Activated T-cell treated with anti-CD3 and anti-CD28 coated beads, Interleukin-2, amount 50 U/mL, for 24 hours (primary cell): ENCODE measurements around the gene CDC42BPB.

Experiments
- DNase-seq: peaks from one replicate; pipeline ENCODE4 v3.0.0-alpha.2; 2020
- H3K27ac Mint-ChIP-seq: 2 replicates; pipeline ENCODE4 v1.8.0; 2020; ENCODE audit warnings: mild to moderate bottlenecking, mixed read lengths
- H3K27me3 Mint-ChIP-seq: 2 replicates; pipeline ENCODE4 v1.8.0; 2020; ENCODE audit warnings: mixed read lengths
- H3K36me3 Mint-ChIP-seq: 2 replicates; pipeline ENCODE4 v1.8.0; 2020; ENCODE audit warnings: low read depth, mixed read lengths
- H3K4me1 Mint-ChIP-seq: 2 replicates; pipeline ENCODE4 v1.8.0; 2020; ENCODE audit warnings: low read depth, mixed read lengths
- H3K4me3 Mint-ChIP-seq: 2 replicates; pipeline ENCODE4 v1.8.0; 2020; ENCODE audit warnings: mild to moderate bottlenecking, moderate library complexity, mixed read lengths
- H3K9me3 Mint-ChIP-seq: 2 replicates; pipeline ENCODE4 v1.8.0; 2020; ENCODE audit warnings: mixed read lengths

CDC42BPB gene

GRCh38 chr14:102971836-102972606, 85.3 kb downstream of the CDC42BPB start:
- H3K9me3 Mint-ChIP-seq, result no peaks in the 10 kb centered on the region
- no peak for DNase-seq
- H3K27ac Mint-ChIP-seq, result no peak overlapping the region
- peaks cover 2% of the 10 kb centered on the region for H3K4me1 Mint-ChIP-seq
- no peaks in the 10 kb centered on the region for H3K27me3 Mint-ChIP-seq
- H3K36me3 Mint-ChIP-seq, result peaks cover 5% of the 10 kb centered on the region
- no peak overlapping the region for H3K4me3 Mint-ChIP-seq

DNA sequence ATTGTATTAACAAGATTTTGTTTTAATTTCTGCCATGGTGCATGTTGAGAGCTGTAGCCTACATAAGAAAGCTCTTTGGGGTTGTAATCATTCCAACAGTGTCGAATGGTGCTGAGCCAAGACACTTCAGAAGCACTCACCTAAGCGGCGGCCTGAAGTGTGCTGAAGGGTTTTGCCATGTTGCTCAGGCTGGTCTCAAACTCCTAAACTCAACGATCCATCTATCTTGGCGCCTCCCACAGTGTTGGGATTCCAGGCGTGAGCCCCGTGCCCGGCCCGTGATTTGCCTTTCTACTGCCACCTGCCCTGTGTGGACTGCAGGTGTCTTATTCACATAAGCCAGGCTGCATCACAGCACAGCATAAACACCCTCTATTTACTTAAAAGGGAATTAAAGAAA, 86.0 kb downstream of the CDC42BPB start:
- Mint-ChIP-seq H3K4me1 (peaks cover 2% of the 10 kb centered on the region), H3K4me3 (no peak overlapping the region), H3K9me3 (no peaks in the 10 kb centered on the region), H3K27me3 (no peaks in the 10 kb centered on the region), H3K27ac (no peak overlapping the region), H3K36me3 (peaks cover 5% of the 10 kb centered on the region)
- DNase-seq, result no peak

- no peak for DNase-seq
- H3K9me3 Mint-ChIP-seq, result no peaks in the 10 kb centered on the region
- H3K27ac Mint-ChIP-seq, result no peak overlapping the region
- H3K4me3 Mint-ChIP-seq, result no peak overlapping the region
- peaks cover 6% of the 10 kb centered on the region for H3K36me3 Mint-ChIP-seq
- H3K27me3 Mint-ChIP-seq, result no peaks in the 10 kb centered on the region
- peaks cover 2% of the 10 kb centered on the region for H3K4me1 Mint-ChIP-seq
Observed at GRCh38 chr14:102970496-102970895, 86.9 kb downstream of the CDC42BPB start.

DNA sequence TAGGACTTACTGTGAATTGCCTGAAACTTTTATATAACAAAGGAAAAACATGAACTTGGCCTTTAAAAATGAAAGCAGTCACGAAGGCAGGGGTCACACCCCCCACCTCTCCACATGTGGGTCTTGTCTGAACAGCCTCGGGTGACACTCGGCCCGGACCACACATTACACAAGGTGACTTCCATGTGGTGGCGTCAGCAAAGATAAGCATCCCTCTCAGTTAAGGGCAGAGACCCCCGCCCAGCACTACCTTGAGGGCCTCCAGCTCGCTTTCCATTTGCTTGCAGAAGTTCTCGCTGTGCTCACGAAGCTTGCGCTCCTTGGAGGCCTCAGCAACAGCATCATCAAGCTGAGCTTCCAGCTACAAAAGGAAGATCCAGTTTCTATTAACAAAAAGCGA, 87.4 kb downstream of the CDC42BPB start:
- Mint-ChIP-seq H3K27me3 (no peaks in the 10 kb centered on the region), H3K9me3 (no peaks in the 10 kb centered on the region), H3K27ac (no peak overlapping the region), H3K4me1 (peaks cover 2% of the 10 kb centered on the region), H3K4me3 (no peak overlapping the region), H3K36me3 (peaks cover 6% of the 10 kb centered on the region)
- DNase-seq, result no peak

DNA sequence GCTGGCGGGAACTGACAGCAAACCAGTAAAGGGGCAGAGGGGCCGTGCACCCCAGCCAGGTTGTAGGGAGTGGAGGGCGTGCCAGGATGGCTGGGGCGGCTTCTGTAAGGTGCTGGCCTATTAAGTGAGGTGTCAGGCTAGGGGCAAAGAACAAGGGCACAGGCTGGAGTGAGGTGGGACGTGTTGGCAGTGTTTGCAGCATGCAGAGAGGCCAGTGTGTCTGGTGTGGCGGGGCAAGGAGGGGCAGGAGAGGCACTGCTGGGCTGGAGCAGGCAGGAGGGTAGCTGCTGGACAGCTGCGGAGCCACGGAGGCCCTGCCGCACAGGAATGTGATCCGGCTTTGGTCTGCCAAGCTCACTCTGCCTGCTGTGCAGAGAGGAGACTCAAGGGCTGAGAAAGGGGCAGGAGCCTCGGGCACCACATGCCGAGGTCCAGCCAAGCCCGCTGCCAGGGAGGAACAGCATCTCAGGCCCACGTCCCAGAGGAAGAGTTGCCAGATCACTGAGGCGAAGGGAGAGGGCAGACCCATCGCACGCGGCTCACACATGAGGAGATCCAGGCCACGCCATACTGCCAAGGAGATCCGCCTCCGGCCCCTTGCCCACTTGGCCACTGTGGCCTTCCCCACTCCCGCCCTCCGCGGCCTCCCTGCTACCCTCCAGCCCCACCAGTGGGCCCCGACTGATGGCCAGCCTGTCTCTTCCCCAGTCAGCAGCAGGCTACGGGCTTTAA, 88.1 kb downstream of the CDC42BPB start:
- peaks cover 2% of the 10 kb centered on the region for H3K4me1 Mint-ChIP-seq
- DNase-seq, result no peak
- H3K27ac Mint-ChIP-seq, result no peak overlapping the region
- no peaks in the 10 kb centered on the region for H3K9me3 Mint-ChIP-seq
- H3K4me3 Mint-ChIP-seq, result no peak overlapping the region
- H3K27me3 Mint-ChIP-seq, result no peaks in the 10 kb centered on the region
- peaks cover 6% of the 10 kb centered on the region for H3K36me3 Mint-ChIP-seq

GRCh38 chr14:102968306-102968705, 89.0 kb downstream of the CDC42BPB start:
- peaks cover 2% of the 10 kb centered on the region for H3K4me1 Mint-ChIP-seq
- H3K36me3 Mint-ChIP-seq, result peaks cover 6% of the 10 kb centered on the region
- H3K9me3 Mint-ChIP-seq, result no peaks in the 10 kb centered on the region
- no peak overlapping the region for H3K27ac Mint-ChIP-seq
- H3K27me3 Mint-ChIP-seq, result no peaks in the 10 kb centered on the region
- H3K4me3 Mint-ChIP-seq, result no peak overlapping the region
- no peak for DNase-seq

DNA sequence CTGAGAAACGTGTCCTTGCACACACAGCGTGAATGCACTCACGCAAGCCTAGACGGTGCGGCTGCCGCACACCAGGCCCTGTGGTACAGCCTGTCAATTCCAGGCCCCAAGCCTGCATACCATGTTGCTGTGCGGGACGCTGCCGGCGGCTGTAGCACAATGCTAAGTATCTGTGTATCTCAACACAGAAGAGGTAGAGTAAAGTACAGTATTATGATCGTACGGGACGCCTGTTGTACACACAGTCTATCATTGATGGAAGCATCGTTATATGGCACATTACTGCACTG, 89.9 kb downstream of the CDC42BPB start:
- Mint-ChIP-seq H3K27me3 (no peaks in the 10 kb centered on the region), H3K36me3 (peaks cover 6% of the 10 kb centered on the region), H3K9me3 (no peaks in the 10 kb centered on the region), H3K4me3 (no peak overlapping the region), H3K4me1 (no peaks in the 10 kb centered on the region), H3K27ac (no peak overlapping the region)
- DNase-seq, result no peak

- Mint-ChIP-seq H3K27ac (no peak overlapping the region), H3K4me3 (no peak overlapping the region)
Observed at GRCh38 chr14:102966681-102967505, 90.5 kb downstream of the CDC42BPB start.

GRCh38 chr14:102965971-102966655, 91.2 kb downstream of the CDC42BPB start:
- H3K4me1 Mint-ChIP-seq, result no peaks in the 10 kb centered on the region
- no peak overlapping the region for H3K27ac Mint-ChIP-seq
- no peak overlapping the region for H3K4me3 Mint-ChIP-seq
- H3K9me3 Mint-ChIP-seq, result no peaks in the 10 kb centered on the region
- DNase-seq, result no peak
- H3K27me3 Mint-ChIP-seq, result no peaks in the 10 kb centered on the region
- H3K36me3 Mint-ChIP-seq, result peaks cover 6% of the 10 kb centered on the region

More at GRCh38 chr14:102966681-102967505, 90.5 kb downstream of the CDC42BPB start:
- Mint-ChIP-seq H3K27me3 (no peaks in the 10 kb centered on the region), H3K4me1 (no peaks in the 10 kb centered on the region), H3K36me3 (peaks cover 6% of the 10 kb centered on the region), H3K9me3 (no peaks in the 10 kb centered on the region)
- no peak for DNase-seq

GRCh38 chr14:102965282-102965681, 92.1 kb downstream of the CDC42BPB start:
- DNase-seq, result no peak
- H3K27ac Mint-ChIP-seq, result no peak overlapping the region
- H3K9me3 Mint-ChIP-seq, result no peaks in the 10 kb centered on the region
- no peaks in the 10 kb centered on the region for H3K4me1 Mint-ChIP-seq
- H3K36me3 Mint-ChIP-seq, result peaks cover 6% of the 10 kb centered on the region
- H3K4me3 Mint-ChIP-seq, result no peak overlapping the region
- H3K27me3 Mint-ChIP-seq, result no peaks in the 10 kb centered on the region

DNA sequence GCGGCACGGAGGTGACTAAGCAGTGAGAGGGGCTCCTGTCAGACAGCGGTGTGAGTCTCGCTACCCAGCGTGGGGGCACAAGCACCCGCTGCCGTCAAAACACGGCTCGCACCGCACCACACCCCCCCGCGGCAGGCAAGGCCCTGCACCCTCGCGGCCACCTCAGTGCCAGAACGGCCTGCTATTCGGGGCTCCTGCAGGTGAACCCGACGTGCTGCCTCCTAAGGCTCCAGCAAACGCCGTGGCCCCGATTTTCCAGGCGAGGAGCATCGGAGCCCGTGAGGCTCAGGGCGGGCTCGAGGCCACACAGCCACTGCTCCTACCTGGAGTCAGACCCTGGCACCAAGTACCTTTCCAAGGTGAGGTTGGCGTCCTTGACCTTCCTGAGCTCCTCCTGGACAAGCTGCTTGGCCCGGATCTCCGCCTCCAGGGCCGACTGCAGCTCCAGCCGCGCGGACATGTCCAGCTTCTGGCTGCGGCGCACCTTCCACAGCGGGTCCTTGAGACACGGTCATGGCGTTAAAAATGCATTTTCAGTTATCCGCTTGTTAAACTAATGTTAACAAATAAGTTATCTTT, 93.1 kb downstream of the CDC42BPB start:
- H3K4me1 Mint-ChIP-seq, result no peaks in the 10 kb centered on the region
- no peak for DNase-seq
- peaks cover 9% of the 10 kb centered on the region for H3K36me3 Mint-ChIP-seq
- no peaks in the 10 kb centered on the region for H3K9me3 Mint-ChIP-seq
- H3K27ac Mint-ChIP-seq, result no peak overlapping the region
- no peak overlapping the region for H3K4me3 Mint-ChIP-seq
- no peaks in the 10 kb centered on the region for H3K27me3 Mint-ChIP-seq

GRCh38 chr14:102962111-102962627, 95.2 kb downstream of the CDC42BPB start:
- Mint-ChIP-seq H3K4me3 (no peak overlapping the region), H3K27me3 (no peaks in the 10 kb centered on the region), H3K4me1 (no peaks in the 10 kb centered on the region), H3K36me3 (peaks cover 7% of the 10 kb centered on the region), H3K9me3 (no peaks in the 10 kb centered on the region), H3K27ac (no peak overlapping the region)
- no peak for DNase-seq

- Mint-ChIP-seq H3K27me3 (no peaks in the 10 kb centered on the region), H3K4me3 (no peak overlapping the region), H3K4me1 (no peaks in the 10 kb centered on the region), H3K36me3 (peaks cover 6% of the 10 kb centered on the region), H3K9me3 (no peaks in the 10 kb centered on the region), H3K27ac (no peak overlapping the region)
- no peak for DNase-seq
Observed at GRCh38 chr14:102958461-102958860, 98.9 kb downstream of the CDC42BPB start.

DNA sequence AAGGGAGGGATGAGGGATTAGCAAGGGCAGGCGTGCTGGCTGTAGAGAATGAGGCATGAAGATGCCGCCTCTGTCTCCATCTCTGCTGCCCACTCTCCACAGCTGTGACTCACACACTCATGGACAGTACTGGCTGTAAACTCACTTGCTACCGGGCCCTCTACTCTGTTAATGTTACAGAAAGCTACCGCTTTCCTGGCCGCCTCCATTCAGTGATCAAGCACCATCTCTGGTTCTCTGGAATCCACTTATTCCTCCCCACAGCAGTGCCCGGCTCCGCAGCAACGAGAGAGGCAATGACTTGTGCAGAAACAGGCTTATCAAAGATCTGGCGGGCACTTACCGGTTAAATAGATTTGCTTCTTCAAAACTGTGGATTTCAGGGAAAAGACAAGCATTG, 100.1 kb downstream of the CDC42BPB start:
- H3K27me3 Mint-ChIP-seq, result no peaks in the 10 kb centered on the region
- no peak overlapping the region for H3K4me3 Mint-ChIP-seq
- H3K36me3 Mint-ChIP-seq, result peaks cover 4% of the 10 kb centered on the region
- no peak overlapping the region for H3K27ac Mint-ChIP-seq
- no peak for DNase-seq
- H3K9me3 Mint-ChIP-seq, result no peaks in the 10 kb centered on the region
- H3K4me1 Mint-ChIP-seq, result no peaks in the 10 kb centered on the region
